IPS-18a (cell line): ENCODE data around the gene CMSS1.

ENCODE experiments used
- H3K27ac ChIP-seq: one replicate; pipeline ENCODE4 v1.5.1; 2013; ENCODE audit warnings: low read length
- H3K27me3 ChIP-seq: one replicate; pipeline ENCODE4 v1.6.1; 2013; ENCODE audit warnings: mild to moderate bottlenecking, low read length; ENCODE audit not compliant: control insufficient read depth, insufficient read depth
- H3K36me3 ChIP-seq: one replicate; pipeline ENCODE4 v1.6.1; 2013; ENCODE audit warnings: low read depth, low read length; ENCODE audit not compliant: control insufficient read depth
- H3K4me1 ChIP-seq: one replicate; pipeline ENCODE4 v1.6.1; 2013; ENCODE audit warnings: low read depth, low read length; ENCODE audit not compliant: control insufficient read depth
- H3K4me3 ChIP-seq: one replicate; pipeline ENCODE4 v1.5.1; 2013; ENCODE audit warnings: low read length
- H3K9ac ChIP-seq: one replicate; pipeline ENCODE4 v1.6.1; 2013; ENCODE audit warnings: mild to moderate bottlenecking, low read length, moderate library complexity
- H3K9me3 ChIP-seq: one replicate; pipeline ENCODE4 v1.6.1; 2013; ENCODE audit warnings: low read depth, low read length; ENCODE audit not compliant: control insufficient read depth

CMSS1 gene

DNA sequence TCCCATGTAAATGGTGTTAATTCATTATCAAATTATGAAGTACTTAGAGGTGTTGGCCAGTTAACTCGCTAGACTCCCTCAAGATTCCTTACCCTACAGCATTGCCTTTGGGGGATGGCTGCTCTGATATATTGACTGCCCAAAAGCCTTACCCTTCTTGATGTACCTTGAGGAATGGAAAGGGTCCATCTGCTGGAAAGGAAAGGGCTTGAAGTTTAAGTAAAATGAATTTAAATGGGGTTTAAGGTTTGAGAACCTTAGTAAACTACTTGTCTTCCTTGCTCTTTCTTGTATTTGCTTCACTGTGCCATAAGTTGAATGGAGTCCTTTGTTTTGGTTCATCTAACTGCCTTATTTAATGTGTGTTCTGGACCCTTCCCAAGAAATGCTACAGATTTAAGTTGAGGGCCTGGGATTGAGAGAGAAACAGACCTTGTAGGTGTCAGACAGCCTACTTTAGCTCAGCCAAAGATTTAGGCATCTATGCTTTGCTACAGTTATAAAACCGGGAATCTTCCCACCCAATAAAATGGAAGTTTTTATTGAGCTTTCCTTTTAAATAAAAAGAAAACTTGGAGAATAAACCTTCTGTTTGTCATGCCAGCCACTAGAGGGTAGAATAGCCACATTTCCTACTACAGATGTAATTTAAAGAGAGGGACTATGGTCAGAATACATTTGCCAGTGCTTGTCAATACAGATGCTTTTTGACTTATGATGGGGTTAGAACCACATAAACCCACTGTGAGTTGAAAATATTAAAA is 25.3 kb downstream of the CMSS1 start:
- H3K27me3 ChIP-seq, result no peaks in the 10 kb centered on the region
- no peaks in the 10 kb centered on the region for H3K36me3 ChIP-seq
- no peaks in the 10 kb centered on the region for H3K9me3 ChIP-seq
- H3K4me1 ChIP-seq, result peaks cover 10% of the 10 kb centered on the region
- no peak overlapping the region for H3K27ac ChIP-seq
- H3K9ac ChIP-seq, result no peak overlapping the region
- H3K4me3 ChIP-seq, result no peak overlapping the region

DNA sequence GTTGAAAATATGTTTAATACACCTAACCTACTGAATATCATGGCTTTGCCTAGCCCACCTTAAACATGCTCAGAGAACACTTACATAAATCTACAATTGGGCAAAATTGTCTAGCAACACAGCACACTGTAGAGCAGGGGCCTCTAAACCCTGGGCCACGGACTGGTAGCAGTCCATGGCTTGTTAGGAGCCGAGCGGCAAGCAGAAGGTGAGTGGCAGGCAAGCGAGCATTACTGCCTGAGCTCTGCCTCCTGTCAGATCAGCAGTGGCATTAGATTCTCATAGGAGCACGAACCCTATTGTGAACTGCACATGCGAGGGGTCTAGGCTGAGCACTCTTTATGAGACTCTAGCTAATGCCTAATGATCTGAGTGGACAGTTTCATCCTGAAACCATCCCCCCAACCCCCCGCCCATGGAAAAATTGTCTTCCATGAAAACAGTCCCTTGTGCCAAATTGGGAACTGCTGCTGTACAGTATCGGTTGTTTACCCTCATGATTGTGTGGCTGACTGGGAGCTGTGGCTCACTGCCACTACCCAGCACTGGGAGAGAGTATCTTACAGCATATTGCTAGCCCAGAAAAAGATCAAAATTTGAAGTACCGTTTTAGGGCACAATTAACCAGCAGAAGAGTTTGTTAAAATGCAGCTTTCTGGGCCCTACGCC is 26.1 kb downstream of the CMSS1 start:
- Histone ChIP-seq H3K36me3 (no peaks in the 10 kb centered on the region), H3K4me1 (peaks cover 10% of the 10 kb centered on the region), H3K27ac (no peak overlapping the region), H3K9ac (no peak overlapping the region), H3K4me3 (no peak overlapping the region), H3K27me3 (no peaks in the 10 kb centered on the region), H3K9me3 (no peaks in the 10 kb centered on the region)

DNA sequence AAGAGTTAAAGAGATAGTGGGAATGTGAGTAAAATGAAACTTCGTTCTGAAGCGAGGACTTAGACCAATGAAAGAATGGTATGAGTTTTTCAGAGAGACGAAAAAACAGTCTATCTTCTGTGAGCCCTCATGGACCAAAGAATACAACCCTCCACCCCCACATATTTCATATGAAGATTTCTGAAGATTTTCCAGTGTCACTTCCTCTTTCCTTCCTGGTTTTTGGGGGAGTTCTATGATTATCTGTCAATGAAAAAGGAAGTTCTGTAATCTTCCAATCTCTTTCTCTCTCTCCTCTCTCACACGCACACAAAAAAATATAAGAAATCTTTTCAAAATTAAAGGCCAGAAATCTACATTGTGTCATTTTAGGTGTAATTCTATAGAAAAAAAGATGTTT is 27.7 kb downstream of the CMSS1 start:
- H3K36me3 ChIP-seq, result no peaks in the 10 kb centered on the region
- no peak overlapping the region for H3K9ac ChIP-seq
- no peak overlapping the region for H3K4me3 ChIP-seq
- no peak overlapping the region for H3K27ac ChIP-seq
- no peaks in the 10 kb centered on the region for H3K9me3 ChIP-seq
- H3K27me3 ChIP-seq, result no peaks in the 10 kb centered on the region
- H3K4me1 ChIP-seq, result peaks cover 10% of the 10 kb centered on the region

DNA sequence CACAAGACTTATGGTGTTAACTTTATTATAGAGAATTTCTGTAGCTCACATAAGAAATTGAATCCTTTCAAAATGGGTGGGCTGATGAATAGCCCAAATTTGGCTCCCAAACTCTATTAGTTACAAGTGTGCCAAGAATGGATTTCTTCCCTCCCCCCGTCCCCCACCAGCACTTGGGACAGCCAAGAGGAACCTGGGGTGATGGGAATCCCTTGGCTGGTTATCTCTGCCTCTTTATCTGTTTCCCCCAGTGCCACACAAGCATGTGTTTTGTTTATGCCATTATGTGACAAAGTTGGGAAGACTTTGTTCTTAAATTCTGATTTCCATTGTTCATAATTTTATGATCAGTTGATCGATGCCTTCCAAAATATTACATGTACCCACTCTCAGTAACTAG is 28.3 kb downstream of the CMSS1 start:
- Histone ChIP-seq H3K4me3 (no peak overlapping the region), H3K36me3 (no peaks in the 10 kb centered on the region), H3K9ac (no peak overlapping the region), H3K27ac (peak overlapping the region; percentile 51), H3K9me3 (no peaks in the 10 kb centered on the region), H3K4me1 (peaks cover 10% of the 10 kb centered on the region), H3K27me3 (no peaks in the 10 kb centered on the region)

DNA sequence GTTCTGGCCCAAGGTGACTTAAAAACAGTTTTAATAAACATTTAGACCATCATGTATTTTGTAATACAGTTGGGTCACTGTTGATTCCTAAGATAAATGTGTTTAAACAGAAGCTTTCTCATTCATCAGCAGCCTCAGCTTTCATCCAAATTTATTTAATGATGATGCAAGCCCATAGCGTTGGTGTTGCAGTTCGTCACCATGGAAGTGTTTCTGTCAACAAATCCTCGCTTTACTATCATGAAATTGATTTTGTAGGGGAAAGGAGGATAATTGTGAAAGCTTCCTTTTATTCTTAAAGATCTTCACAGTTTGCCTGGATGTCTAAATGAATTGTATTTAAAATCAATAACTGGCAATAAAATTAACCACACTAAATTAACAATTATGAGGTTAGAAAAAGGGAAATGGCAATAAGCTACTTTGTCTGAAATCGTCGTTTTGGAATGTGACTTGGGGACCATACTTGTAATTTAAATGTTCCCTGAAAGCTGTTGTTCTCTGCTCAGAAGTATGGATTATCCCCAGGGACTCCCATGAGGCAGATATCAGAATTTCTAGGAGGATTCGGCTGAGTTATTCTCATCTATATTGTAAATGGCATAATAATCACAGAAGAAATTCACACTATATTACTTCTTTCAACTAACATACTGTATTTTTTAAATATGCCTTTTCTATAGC is 29.0 kb downstream of the CMSS1 start:
- Histone ChIP-seq H3K4me3 (no peak overlapping the region), H3K4me1 (peaks cover 10% of the 10 kb centered on the region), H3K27ac (peak overlapping the region; percentile 51), H3K36me3 (no peaks in the 10 kb centered on the region), H3K9ac (no peak overlapping the region), H3K9me3 (no peaks in the 10 kb centered on the region), H3K27me3 (no peaks in the 10 kb centered on the region)

DNA sequence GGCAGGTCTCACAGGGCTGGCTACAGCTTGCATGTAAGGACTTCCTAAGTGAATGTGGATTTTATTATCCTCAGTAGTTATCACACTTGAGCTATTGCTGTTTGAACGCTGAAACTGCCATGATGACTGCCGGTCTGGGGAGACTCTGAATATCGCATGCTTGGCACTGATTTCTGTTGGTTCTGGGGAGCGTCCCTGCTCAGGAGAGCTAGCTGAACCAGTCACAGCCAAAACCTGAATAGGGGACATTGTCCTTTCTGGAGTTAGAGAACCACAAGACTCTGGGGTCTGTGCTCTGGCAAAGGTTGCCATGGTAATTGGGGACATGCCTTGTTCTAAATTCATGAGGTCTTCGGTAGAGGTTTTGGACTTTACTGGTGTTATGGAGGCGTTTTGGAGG is 30.8 kb downstream of the CMSS1 start:
- H3K4me3 ChIP-seq, result no peak overlapping the region
- H3K27ac ChIP-seq, result no peak overlapping the region
- peaks cover 13% of the 10 kb centered on the region for H3K4me1 ChIP-seq
- H3K9ac ChIP-seq, result no peak overlapping the region
- H3K36me3 ChIP-seq, result no peaks in the 10 kb centered on the region
- no peaks in the 10 kb centered on the region for H3K27me3 ChIP-seq
- H3K9me3 ChIP-seq, result no peaks in the 10 kb centered on the region

DNA sequence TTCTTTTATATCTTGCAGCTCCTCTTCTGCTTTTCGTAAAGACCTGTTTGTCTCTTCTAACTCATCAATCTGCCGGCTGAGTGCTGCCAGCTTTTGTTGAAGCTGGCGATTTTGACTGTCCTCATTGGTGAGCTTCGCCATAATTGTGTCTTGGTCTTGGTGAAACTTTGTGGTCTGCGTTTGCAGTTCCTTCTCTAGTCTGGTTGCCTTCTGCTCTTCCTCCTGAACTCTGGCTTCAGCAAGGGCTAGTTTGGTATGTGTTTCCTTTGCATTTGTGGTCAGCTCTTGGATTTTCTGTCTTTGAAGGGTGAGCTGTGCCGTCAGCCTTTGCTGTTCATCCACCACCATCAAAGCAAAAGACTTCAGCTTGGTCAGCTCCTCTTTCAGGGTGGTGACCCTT is 32.9 kb downstream of the CMSS1 start:
- Histone ChIP-seq H3K27ac (no peak overlapping the region), H3K36me3 (no peaks in the 10 kb centered on the region), H3K4me3 (no peak overlapping the region), H3K9me3 (no peaks in the 10 kb centered on the region), H3K9ac (no peak overlapping the region), H3K4me1 (peaks cover 32% of the 10 kb centered on the region), H3K27me3 (no peaks in the 10 kb centered on the region)

DNA sequence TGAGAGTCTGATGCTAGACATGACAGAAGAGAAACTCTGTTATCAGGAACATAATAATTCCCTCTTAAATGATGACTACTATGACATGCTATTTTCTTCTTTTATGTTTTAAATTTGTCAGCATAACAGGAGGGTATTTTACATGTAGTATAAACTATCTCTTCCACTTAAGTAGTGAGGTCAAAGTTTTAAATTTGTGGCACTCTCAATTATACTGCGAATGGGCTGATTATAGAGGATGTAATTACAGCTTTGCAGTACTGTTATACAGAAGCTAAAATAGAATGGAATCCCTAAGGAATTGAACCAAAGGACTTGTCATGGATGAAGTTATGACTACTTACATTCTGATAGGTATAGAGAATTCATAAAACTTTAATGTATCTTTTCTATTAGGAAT is 34.3 kb downstream of the CMSS1 start:
- no peaks in the 10 kb centered on the region for H3K9me3 ChIP-seq
- H3K9ac ChIP-seq, result no peak overlapping the region
- no peaks in the 10 kb centered on the region for H3K36me3 ChIP-seq
- no peak overlapping the region for H3K4me3 ChIP-seq
- H3K27me3 ChIP-seq, result no peaks in the 10 kb centered on the region
- no peak overlapping the region for H3K27ac ChIP-seq
- H3K4me1 ChIP-seq, result peaks cover 22% of the 10 kb centered on the region

DNA sequence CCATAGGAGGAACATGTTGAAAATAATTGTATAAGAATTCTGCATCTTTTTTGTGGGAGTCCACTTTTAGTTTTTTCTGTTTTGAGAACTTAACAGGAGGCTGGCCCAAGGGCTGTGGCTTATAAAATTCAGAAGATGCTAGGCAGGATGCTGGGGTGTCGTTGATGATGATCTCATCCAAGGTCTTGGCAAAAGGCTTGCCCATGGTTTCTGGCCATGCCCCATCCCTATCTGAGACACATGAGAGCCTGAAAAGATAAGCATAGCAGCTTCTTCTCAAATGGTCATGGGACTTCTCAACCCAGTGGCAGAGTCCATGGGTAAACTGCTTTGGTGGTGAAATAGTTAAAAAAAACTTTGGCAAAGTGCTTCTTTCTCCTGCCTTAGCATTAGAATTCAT is 35.2 kb downstream of the CMSS1 start:
- Histone ChIP-seq H3K9ac (no peak overlapping the region), H3K36me3 (no peaks in the 10 kb centered on the region), H3K4me3 (no peak overlapping the region), H3K27me3 (no peaks in the 10 kb centered on the region), H3K9me3 (no peaks in the 10 kb centered on the region), H3K4me1 (peaks cover 22% of the 10 kb centered on the region), H3K27ac (no peak overlapping the region)

DNA sequence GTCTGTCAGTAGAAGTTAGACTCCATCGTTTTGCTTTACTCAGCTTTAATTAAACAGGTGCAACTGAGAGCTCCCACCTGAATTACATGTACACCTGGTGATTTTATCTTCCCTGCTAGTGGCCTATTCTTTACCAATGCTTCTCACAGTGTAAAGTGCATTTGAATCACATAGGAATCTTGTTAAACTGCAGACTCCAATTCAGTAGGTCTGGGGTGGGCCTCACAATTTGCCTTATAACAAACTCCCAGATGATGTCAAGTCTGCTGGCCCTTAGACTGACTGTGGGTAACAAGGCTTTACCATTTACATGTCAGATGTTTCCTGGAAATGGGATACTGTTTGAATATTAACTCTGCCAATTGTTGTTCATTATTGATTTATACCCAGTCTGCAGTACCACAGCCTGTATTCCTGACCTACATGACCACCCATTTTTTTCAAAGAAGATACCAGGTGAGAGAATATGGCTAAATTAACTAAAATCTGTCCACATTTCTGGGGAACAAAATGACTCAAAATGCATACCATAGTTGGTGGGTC is 37.2 kb downstream of the CMSS1 start:
- Histone ChIP-seq H3K4me3 (no peak overlapping the region), H3K9ac (no peak overlapping the region), H3K4me1 (peaks cover 22% of the 10 kb centered on the region), H3K9me3 (no peaks in the 10 kb centered on the region), H3K36me3 (no peaks in the 10 kb centered on the region), H3K27ac (no peak overlapping the region), H3K27me3 (no peaks in the 10 kb centered on the region)

DNA sequence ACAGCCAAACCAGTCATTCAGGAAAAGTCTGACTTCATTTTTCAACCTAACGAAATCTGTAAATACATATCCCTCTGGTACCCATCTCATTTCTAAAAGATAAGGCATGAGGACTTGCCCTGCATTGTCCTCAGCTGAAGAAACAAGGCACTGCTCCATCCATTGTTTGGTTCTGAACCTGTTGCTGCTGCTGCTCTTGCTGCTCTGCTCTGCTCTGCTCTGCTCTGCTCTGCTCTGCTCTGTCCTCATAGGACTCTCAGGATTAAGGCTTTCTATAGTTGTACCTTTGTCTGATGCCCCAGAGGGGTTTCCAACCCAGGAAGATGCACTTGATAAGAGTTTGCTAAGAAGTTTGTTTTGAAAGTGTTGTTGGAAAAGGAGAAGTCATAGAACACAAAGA is 38.2 kb downstream of the CMSS1 start:
- Histone ChIP-seq H3K4me1 (peaks cover 22% of the 10 kb centered on the region), H3K9ac (no peak overlapping the region), H3K36me3 (no peaks in the 10 kb centered on the region), H3K27me3 (no peaks in the 10 kb centered on the region), H3K27ac (no peak overlapping the region), H3K9me3 (no peaks in the 10 kb centered on the region), H3K4me3 (no peak overlapping the region)
